GM15510 (cell line): ENCODE measurements around the gene THBS2.

ENCODE experiments used
- POLR2A ChIP-seq: IDR thresholded peaks from 3 replicates; pipeline ENCODE4 v1.6.1; 2011; ENCODE audit warnings: borderline replicate concordance; ENCODE audit not compliant: insufficient read length; ENCODE audit errors: extremely low read depth

The THBS2 gene

DNA sequence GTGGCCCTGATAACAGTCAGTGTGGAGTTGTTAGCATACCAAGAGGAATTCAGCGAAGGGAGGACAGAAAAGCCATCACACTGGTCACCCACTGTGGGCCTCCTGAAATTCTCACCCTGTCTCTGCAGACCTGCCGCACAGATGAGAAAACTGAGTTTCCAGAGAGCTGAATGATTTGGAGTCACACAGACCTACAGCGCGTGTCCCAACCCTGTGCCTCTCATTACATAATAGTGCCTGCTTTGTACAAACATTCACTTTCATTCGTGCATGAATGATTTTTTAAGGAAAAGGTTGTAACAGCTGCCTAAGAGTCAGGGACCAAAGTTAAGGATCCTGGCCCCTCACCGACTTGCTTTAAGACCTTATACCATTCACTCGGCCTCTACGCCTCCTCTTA is 62.7 kb downstream of the THBS2 start:
- no peak for TF ChIP-seq POLR2A

DNA sequence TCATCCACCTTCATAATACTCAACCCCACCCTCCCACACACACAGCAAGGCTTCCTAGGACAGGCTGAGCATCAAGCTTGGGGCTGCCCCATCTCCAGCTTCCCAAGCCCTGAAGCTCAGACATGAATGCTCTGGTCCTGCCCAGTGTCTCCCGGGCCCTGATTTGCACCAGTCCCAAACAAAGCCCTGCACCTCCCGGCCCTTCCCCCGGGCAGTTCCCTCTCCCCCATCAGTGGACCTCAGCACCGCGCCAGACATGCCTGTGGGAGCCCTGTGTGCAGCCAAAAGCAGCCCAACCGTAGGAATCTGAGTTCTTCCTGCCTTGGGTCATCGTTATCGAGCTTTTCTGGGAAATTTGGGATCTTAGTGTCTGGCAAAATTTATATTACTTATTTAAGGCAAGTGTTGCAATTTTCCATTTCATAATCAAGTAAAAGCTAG is 63.5 kb downstream of the THBS2 start:
- no peak for TF ChIP-seq POLR2A

DNA sequence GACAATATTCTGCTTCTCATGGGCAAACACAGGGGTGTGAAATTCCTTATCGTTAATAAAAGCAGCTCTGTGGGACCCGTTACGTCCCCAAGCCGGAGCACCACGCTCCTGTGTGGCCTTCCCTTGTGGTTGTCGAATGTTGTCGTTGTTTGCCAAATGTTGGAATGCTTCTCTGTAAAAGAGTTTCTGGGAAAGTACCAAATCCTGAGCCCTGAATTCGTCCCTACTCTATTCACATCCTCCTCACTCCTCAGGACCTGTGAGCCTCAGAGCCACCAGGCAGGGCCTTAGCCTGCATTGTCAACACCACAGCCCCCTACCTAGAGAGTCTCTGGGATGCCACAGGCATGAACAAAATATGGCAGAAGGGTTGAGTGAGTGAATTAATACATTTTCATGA is 64.0 kb downstream of the THBS2 start:
- TF ChIP-seq POLR2A, result no peak

DNA sequence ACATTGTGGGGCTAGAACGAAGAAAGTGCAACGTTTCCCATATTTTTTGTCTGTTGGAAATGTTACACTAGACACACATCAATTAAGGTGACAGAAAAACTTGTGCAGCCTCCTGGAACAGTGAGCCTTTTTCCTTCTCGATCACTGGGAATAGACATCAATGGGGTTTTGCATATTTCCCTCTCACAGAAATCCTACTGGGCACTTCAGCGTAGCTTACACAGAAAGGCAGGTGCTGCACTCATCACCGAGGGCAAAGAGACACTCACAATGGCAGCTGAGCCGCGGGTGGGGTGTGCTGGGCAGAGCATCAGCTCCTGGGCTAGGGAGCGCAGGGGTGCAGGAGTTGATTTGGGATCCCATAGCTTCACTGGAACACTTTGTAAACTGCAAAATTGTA is 64.5 kb downstream of the THBS2 start:
- no peak for TF ChIP-seq POLR2A

DNA sequence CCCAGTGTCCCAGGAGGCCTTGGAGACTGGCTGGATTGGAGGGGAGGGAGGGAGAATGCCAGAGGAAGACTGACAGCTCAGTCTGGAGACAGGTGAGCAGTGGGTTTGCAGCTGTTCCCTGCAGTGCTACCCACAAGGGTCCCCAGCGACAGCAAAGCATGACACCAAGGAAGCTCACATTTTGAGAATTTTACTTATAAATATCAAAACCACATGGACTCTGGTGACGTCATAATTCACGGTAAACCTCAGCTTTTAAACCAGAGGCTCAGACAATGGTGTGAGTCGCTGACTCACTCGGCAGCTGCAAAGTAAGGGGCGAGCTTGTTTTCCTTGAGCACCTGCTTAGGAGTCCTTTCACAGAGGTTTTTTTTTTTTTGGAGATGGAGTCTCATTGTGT is 65.2 kb downstream of the THBS2 start:
- no peak for TF ChIP-seq POLR2A

DNA sequence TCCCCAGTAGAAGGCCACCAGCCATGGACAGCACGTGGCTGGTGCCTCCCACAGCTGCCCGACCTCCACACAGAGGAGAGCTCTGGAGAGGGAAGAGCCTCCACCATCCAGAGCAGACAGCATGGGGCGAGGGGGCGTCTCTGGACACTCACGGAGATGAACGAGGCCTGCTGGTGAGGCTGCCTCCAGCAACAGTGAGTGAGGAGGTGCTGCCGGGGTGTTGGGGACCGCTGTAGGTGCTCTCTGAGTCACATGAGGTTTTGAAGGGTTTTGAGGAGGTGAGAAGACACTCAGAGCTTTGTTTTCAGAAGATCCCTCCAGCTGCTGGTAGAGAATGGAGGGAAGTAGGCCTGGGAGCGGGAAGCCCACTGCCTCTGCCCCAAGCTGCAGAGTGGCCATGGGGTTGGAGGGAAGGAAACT is 65.6 kb downstream of the THBS2 start:
- no peak for TF ChIP-seq POLR2A

DNA sequence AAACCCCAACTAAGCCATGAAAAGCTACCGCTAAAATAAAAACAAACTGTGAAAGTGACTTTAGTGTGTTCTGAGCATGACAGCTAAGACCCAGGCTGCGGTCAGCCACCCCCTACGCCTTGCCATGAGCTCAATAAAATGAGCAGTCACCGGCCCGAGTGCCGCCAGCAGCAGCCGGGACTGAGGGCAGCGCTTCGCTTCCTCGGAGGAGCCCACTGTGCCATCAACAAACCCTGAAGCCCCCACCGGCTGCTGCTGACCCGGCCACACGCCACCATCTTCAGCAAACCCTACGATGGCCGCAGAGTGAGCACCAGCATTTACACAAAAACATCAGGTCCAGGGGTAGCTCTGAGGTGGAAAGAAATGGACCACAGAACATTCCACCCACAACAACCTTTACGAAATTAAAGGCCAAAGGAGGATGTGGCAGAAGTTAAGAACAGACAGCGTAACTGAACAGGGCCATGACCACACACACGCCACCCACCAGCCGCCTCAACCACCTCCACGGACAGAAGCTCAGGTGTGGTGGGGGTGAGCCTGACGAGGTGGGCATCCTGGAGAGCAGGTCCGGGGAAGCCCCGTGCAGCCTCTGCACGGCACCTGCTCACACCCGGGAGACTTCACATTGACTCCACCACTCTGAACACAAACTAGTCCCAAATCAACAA is 67.0 kb downstream of the THBS2 start:
- TF ChIP-seq POLR2A, result no peak

DNA sequence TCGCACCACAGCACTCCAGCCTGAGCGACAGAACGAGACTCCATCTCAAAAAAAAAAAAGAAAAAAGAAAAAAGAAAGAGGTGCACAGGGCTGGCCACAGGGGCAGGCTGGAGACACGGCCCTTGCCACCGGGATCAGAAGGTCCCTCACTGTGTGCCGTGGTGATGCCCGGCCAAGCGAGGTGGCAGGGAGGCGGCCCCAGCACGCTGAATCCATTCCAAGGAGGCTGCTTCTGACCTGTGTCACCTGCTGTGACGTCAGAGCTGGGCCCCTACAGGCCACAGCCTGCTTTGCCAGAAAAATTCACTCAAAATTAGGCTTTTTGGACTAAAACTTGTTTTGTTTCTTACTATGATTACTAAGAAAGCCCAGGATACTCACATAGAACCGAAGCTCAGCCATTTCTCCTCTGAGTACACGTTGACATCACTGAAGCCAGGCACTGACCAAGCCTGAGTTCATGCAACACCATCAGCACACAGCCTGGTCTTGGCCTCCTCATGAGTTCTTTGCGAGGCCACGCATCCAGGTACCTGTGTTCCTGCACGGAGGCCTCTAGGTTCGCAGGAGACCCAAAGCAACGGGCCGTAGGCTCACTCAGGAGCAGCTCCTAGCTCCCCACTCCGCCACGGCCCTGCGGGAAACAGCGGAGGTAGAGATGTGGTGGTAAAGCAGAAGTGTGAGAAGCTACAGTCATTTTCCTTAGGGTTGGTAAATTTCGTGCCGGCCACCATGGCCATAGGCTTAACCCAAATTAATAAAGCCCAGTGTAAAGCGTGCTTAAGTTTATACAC is 67.8 kb downstream of the THBS2 start:
- no peak for TF ChIP-seq POLR2A

DNA sequence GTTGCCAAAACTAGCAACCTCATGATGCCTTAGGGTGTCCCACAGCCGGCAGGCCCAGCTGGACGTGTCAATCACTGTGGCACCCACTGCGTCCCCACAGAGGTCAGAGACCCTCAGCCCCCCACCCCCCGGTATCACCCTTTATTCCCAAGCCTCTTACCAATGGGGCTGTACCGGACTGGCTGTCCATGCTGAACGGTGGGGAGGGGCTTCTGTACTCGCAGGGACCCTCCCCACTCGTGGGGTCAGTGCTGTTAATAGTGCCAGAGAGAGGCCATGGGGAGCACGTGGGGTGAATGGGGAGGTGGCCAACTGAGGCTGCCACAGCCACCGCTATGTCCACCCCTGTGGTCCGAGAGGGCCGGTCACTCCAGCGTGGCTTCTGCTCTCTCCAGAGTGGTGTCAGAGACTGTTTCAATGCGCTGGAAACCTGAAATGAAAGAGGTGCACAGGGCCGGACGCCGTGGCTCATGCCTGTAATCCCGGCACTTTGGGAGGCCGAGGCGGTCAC is 68.6 kb downstream of the THBS2 start:
- TF ChIP-seq POLR2A, result no peak

DNA sequence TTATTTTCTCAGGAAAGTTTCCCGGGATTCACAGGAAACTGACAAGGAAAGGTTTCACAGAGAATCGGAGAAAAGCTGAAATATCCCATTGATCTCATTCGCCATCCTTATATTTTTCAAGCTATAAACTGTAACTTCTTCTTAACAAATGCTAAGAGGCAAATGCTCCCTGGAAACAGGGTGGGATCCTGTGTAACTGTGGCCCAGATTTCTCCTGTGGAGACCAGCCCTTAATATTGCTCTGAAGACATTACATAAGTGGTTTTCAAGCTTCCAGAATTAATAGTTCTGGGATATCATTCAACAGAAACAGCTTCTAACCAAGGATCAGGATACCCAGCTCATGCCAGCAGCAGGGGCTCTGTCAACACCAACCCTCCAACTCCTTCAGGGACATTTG is 69.2 kb downstream of the THBS2 start:
- no peak for TF ChIP-seq POLR2A

DNA sequence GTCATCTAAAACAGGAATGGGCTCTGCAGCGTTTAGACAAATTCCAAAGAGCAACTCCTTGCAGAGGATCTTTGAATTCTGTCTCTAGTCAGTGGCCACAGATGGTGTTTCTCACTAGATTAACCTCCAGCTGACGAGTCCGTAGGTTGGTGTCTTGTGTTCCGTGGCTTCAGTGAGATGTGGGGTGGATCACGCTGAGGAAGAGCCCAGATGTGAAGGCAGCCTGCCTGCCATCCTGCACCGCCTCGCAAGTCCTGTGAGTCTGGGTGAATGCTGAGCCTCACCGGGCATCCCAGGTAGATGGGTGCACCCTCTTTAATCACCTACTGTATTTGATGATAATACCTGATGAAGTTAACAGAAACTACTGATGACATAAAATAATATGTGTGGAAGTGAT is 70.4 kb downstream of the THBS2 start:
- TF ChIP-seq POLR2A, result no peak

DNA sequence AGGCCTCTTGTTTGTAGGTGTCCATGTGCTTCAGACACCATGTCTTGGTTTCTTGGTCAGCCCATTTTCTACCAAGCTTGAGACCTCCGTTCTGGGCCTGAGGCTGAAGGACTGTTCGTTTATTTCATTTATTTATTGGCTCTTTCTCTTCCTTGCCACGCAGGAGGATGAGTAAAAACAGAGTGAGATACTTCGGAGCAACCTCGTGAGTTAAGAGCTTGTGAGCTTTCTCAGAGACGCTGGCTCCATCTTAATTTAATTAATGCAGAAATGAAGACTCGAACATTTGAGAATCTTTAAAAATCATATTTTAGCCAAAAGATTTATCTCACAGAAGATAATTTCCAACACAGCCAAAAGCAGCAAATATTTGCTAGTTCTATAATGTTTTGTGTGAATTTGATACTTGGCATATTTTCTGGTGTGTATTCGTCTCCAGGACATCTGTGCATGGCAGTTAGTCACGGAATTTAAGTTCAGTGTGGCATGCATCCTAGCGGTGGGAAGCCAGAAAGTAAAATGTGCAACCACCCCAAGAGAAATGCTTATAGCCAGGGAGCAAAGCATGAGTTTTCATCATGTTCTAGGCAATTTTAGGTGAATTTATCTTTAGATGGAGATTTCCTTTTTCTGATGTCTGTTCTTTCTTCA is 76.0 kb downstream of the THBS2 start:
- no peak for TF ChIP-seq POLR2A

DNA sequence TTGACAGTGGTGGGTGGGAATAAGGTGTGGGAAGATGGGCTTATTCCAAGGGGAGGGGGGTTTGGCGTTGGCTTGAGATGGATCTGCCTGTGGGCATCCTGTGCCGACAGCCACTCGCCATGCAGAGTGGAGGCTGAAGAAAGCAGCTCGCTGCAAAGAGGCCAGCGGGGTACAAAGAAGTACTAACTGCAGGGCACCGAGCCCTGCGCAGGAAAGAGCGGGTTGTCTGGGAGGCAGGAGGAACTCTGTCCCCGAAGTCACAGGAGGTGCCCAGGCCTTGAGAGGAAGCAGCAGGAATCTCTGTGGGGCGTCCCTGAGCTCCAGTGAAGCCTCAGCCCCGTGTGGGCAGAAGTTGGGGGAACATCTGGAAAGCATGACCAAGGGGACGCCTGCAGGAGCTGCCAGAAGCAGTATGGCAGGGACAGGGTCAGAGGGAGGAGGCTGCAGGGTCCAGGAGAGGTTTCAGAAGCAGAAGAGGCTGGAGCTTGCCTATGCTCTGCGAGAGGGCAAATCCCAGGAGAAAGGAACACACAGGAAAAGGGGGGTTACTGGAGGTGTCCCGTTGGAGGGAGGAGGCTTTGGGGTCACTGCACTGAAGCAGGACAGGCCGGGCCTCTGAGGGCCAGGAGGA is 77.2 kb downstream of the THBS2 start:
- no peak for TF ChIP-seq POLR2A

DNA sequence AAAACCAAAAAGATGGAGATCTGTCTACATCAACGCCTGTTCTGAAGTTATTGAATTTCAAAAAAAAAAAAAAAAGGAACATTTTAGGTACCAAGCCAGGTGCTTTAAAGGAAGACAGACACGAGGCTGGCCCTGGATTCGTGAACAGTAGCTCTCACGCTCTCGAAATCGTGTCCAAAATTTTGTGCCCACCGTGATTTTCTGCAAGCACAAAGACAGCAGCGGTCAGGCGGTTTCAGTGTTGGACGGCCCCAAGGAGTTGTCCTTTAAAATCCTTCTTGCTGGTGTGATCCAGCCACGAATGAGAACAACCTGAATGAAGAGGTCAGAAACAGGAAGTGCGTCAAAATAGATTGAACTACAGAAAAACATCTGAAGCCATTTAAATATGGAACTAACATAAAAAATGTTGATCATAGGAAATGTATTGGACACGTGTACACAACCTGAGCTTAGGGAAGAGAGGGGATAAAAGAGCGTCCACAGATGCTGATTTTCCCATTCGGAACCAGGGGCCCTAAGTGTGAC is 78.2 kb downstream of the THBS2 start:
- TF ChIP-seq POLR2A, result no peak
